Loucy (cell line): Measurements from ENCODE around the gene TRPV3.

Experiments
- CTCF ChIP-seq: fragments of 200-600 bp; sonication (generic); conservative IDR thresholded peaks from 2 replicates; pipeline ENCODE4 v1.5.1; 2014; ENCODE audit warnings: mild to moderate bottlenecking, antibody characterized with exemption, low read length
- EZH2phosphoT487 ChIP-seq: fragments of 200-600 bp; IDR thresholded peaks from 2 replicates; pipeline ENCODE4 v1.6.1; 2018; ENCODE audit warnings: antibody characterized with exemption, mild to moderate bottlenecking, moderate library complexity, borderline replicate concordance

- TF ChIP-seq CTCF: no peak
- no peak for TF ChIP-seq EZH2phosphoT487
Observed at GRCh38 chr17:3545151-3545550, 12.5 kb downstream of the TRPV3 start.
